Gastroesophageal sphincter (tissue), 4 donors: ENCODE measurements around the gene TIAM2. TPM values are rescaled to one million over a fixed set of nuclear protein-coding genes. Genes with fewer than 3 reads are reported as not detected.
"Not testable (repeated sequence)": the region's sequence is repeated elsewhere in the genome, so short reads cannot be mapped to it uniquely, and the experiment has no call there.

Experiments
- ATAC-seq: fragments of 150-250 bp; one replicate; pipeline ENCODE4 v1.9.1; 2016; ENCODE audit warnings: mild to moderate bottlenecking, moderate library complexity
- H3K27ac ChIP-seq, 4 donors: fragments of 200-600 bp; sonication (generic) in 3 of 4; 1 replicate in 3 of 4; 2 replicates in 1 of 4; pipeline ENCODE4 v1.5.1; 2016 to 2019
- H3K27me3 ChIP-seq: fragments of 200-600 bp; sonication (generic); one replicate; pipeline ENCODE4 v1.5.1; 2019
- H3K36me3 ChIP-seq, 2 donors: fragments of 200-600 bp; sonication (generic); one replicate each; pipeline ENCODE4 v1.5.1; 2019; ENCODE audit warnings: control low read depth in 1 of 2
- H3K4me1 ChIP-seq, 3 donors: fragments of 200-600 bp; sonication (generic); 1 replicate in 2 of 3; 2 replicates in 1 of 3; pipeline ENCODE4 v1.5.1; 2016 to 2019; ENCODE audit warnings: control low read depth in 2 of 3
- H3K4me3 ChIP-seq, 2 donors: fragments of 200-600 bp; sonication (generic); one replicate each; pipeline ENCODE4 v1.5.1; 2019; ENCODE audit warnings: mild to moderate bottlenecking in 1 of 2, moderate library complexity in 1 of 2
- H3K9me3 ChIP-seq, 3 donors: fragments of 200-600 bp; sonication (generic); one replicate each; pipeline ENCODE4 v1.5.1; 2017 to 2019; ENCODE audit warnings: control low read depth in 2 of 3
- CTCF ChIP-seq, 4 experiments: fragments of 200-600 bp in 2 of 4; fragments of 450-650 bp in 2 of 4; sonication (generic) in 1 of 4; IDR thresholded peaks; one replicate each; pipeline ENCODE4 v1.5.1; 2017 to 2019; ENCODE audit warnings: antibody characterized with exemption in 4 of 4, mild to moderate bottlenecking in 2 of 4, moderate library complexity in 2 of 4
- EP300 ChIP-seq: sonication (generic); formaldehyde crosslinking; IDR thresholded peaks from one replicate; pipeline ENCODE4 v1.6.1; 2017; ENCODE audit warnings: antibody characterized with exemption, mild to moderate bottlenecking
- POLR2A ChIP-seq, 2 donors: fragments of 450-650 bp; IDR thresholded peaks; one replicate each; pipeline ENCODE4 v1.6.1; 2017; ENCODE audit warnings: antibody characterized with exemption in 2 of 2, mild to moderate bottlenecking in 2 of 2, moderate library complexity in 1 of 2
- POLR2AphosphoS5 ChIP-seq: sonication (generic); formaldehyde crosslinking; IDR thresholded peaks from one replicate; pipeline ENCODE4 v1.6.1; 2017; ENCODE audit warnings: antibody characterized with exemption
- WGBS, 2 donors: methylation state at CpG; one replicate each; pipeline ENCODE4 v1.1.5; 2018; ENCODE audit warnings: low coverage in 1 of 2; 5-methylcytosine and 5-hydroxymethylcytosine counted together
- total RNA-seq, 4 donors: library from RNA; depleted of rRNA; stranded (reverse); fragments of >200 nt; gene quantifications; one replicate each; pipeline ENCODE4 v1.1.0, GENCODE V29; 2016

Gene TIAM2
- total RNA-seq, 4 donors from 2014 or later: 6.3 to 22.6 (median 14.2) TPM

- WGBS, 2 donors: 79 to 92% methylated on average over 5 to 6 of the region's 6 CpGs
- no peak for TF ChIP-seq EP300
- ATAC-seq: no peak
- H3K27me3 ChIP-seq: no peaks in the 10 kb centered on the region
- no peaks in the 10 kb centered on the region for H3K4me1 ChIP-seq
- H3K27ac ChIP-seq: no peak overlapping the region
- no peaks in the 10 kb centered on the region for H3K9me3 ChIP-seq
- H3K36me3 ChIP-seq: peaks cover 0 to 50% of the 10 kb centered on the region in 2 donors
- H3K4me3 ChIP-seq: no peak overlapping the region
Measured at GRCh38 chr6:154960854-154961530, 34.1 kb upstream of the TIAM2 start.

- H3K27ac ChIP-seq: no peak overlapping the region
- H3K4me1 ChIP-seq: no peaks in the 10 kb centered on the region
- H3K36me3 ChIP-seq: peaks cover 0 to 50% of the 10 kb centered on the region in 2 donors
- no peak for ATAC-seq
- TF ChIP-seq EP300 (no peak), POLR2A (IDR thresholded peaks at IDR 0.05) (no peak), CTCF (IDR thresholded peaks at IDR 0.05) (no peak), POLR2AphosphoS5 (no peak)
- H3K4me3 ChIP-seq: no peak overlapping the region
- no peaks in the 10 kb centered on the region for H3K27me3 ChIP-seq
- whole genome bisulfite sequencing, 2 donors: 90 to 100% methylated on average over 1 to 2 of the region's 2 CpGs
- H3K9me3 ChIP-seq: no peaks in the 10 kb centered on the region
Measured at GRCh38 chr6:154962753-154963152, 32.4 kb upstream of the TIAM2 start.

- H3K9me3 ChIP-seq, H3K27ac ChIP-seq, H3K27me3 ChIP-seq, H3K4me1 ChIP-seq, H3K4me3 ChIP-seq, ATAC-seq: not testable (repeated sequence)
- peaks cover 0 to 30% of the 10 kb centered on the region in 2 donors for H3K36me3 ChIP-seq
- WGBS, 2 donors: no CpG with 5 or more reads among the region's 51 CpGs
Measured at GRCh38 chr6:154966065-154966770, 28.9 kb upstream of the TIAM2 start.

- Histone ChIP-seq H3K36me3 (no peaks in the 10 kb centered on the region), H3K4me1 (no peaks in the 10 kb centered on the region), H3K4me3 (no peak overlapping the region), H3K27me3 (no peaks in the 10 kb centered on the region), H3K27ac (no peak overlapping the region), H3K9me3 (no peaks in the 10 kb centered on the region)
- TF ChIP-seq POLR2A (IDR thresholded peaks at IDR 0.05) (no peak), POLR2AphosphoS5 (no peak), EP300 (no peak), CTCF (IDR thresholded peaks at IDR 0.05) (no peak)
- 41 to 67% methylated on average over 1 to 5 of the region's 5 CpGs for WGBS, 2 donors
- no peak for ATAC-seq
Measured at GRCh38 chr6:154969796-154970195, 25.3 kb upstream of the TIAM2 start.

- no peak for ATAC-seq
- Histone ChIP-seq H3K4me1 (no peaks in the 10 kb centered on the region), H3K9me3 (no peaks in the 10 kb centered on the region), H3K36me3 (no peaks in the 10 kb centered on the region), H3K27me3 (no peaks in the 10 kb centered on the region), H3K4me3 (no peak overlapping the region), H3K27ac (no peak overlapping the region)
- TF ChIP-seq CTCF (IDR thresholded peaks at IDR 0.05) (no peak), POLR2A (IDR thresholded peaks at IDR 0.05) (no peak), EP300 (no peak), POLR2AphosphoS5 (no peak)
- WGBS, 2 donors: 74 to 88% methylated on average over 4 to 11 of the region's 11 CpGs
Measured at GRCh38 chr6:154974485-154975149, 20.5 kb upstream of the TIAM2 start.
